ENCODE results near the gene EMC9.

GRCh38 chr14:24115422-24116127 lies 25.8 kb downstream of the EMC9 start:
- TF ChIP-seq EZH2phosphoT487 (IDR thresholded peaks at IDR 0.05; ENCODE audit: low read depth, severe bottlenecking, unreplicated experiment) (no peak), CTCF (IDR thresholded peaks at IDR 0.05; ENCODE audit: poor library complexity) (no peak)
